Nephron progenitor cell (in vitro differentiated cells): ENCODE data around the gene IBA57.
A peak's percentile ranks its signal among the peaks of the same experiment; 100 is the strongest.
"Not testable (repeated sequence)": the region's sequence is repeated elsewhere in the genome, so short reads cannot be mapped to it uniquely, and the experiment has no call there.

ENCODE experiments used
- DNase-seq: peaks from one replicate; pipeline ENCODE4 v3.0.0; 2021
- H3K27ac Mint-ChIP-seq: 2 replicates; pipeline ENCODE4 v1.8.0; 2021; ENCODE audit warnings: mild to moderate bottlenecking, moderate library complexity, mixed read lengths
- H3K27me3 Mint-ChIP-seq: 2 replicates; pipeline ENCODE4 v1.8.0; 2021; ENCODE audit warnings: mild to moderate bottlenecking, low read depth, mixed read lengths; ENCODE audit not compliant: poor library complexity
- H3K36me3 Mint-ChIP-seq: 2 replicates; pipeline ENCODE4 v1.8.0; 2021; ENCODE audit warnings: low read depth, mixed read lengths
- H3K4me1 Mint-ChIP-seq: 2 replicates; pipeline ENCODE4 v1.8.0; 2021; ENCODE audit warnings: mixed read lengths
- H3K4me3 Mint-ChIP-seq: 2 replicates; pipeline ENCODE4 v1.8.0; 2021; ENCODE audit warnings: mild to moderate bottlenecking, moderate library complexity, mixed read lengths
- H3K9me3 Mint-ChIP-seq: 2 replicates; pipeline ENCODE4 v1.8.0; 2021; ENCODE audit warnings: mild to moderate bottlenecking, moderate library complexity, mixed read lengths
- TF ChIP-seq, protein P1 (sequence below): fragments of 200-600 bp; sonication (generic); IDR thresholded peaks from 2 replicates; pipeline ENCODE4 v1.5.0; 2021; ENCODE audit warnings: antibody characterized with exemption

Gene IBA57

DNA sequence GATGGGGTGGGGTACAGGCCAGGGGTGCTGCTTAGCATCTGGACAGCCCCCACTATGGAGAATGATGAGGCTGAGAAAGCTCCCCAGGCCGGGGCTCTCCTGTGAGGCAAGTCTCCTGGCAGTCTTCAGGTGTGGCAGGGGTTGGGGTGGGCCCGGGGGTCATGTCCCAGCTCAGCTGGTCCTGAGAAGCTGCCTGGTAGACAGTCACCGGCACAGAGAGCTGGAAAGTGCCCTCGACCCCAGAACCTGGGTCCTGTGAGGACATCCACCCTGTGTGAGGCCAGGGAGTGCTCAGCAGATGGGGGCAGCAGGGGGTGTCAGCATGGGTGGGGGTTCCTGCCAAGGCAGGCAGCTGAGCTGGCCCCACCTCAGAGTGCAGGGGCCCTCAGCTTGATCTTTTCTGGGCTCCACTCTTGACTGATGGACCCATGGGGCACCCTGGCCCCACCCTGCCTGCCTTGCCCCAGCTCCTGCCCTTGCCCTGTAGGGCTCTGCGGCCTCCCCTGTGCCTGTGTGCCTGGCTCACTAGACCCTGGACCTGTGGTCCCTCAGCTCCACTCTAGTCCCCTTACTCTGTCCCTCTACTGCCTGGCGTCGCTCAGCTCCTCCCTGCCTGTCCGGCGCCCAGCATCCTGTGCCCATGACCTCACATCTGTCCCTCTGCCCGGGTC, 5.8 kb downstream of the IBA57 start:
- Mint-ChIP-seq H3K4me3 (no peak overlapping the region), H3K4me1 (peaks cover 12% of the 10 kb centered on the region), H3K36me3 (no peaks in the 10 kb centered on the region), H3K27ac (peak overlapping the region; percentile 32), H3K27me3 (no peaks in the 10 kb centered on the region), H3K9me3 (no peaks in the 10 kb centered on the region)
- TF ChIP-seq, protein P1, sequence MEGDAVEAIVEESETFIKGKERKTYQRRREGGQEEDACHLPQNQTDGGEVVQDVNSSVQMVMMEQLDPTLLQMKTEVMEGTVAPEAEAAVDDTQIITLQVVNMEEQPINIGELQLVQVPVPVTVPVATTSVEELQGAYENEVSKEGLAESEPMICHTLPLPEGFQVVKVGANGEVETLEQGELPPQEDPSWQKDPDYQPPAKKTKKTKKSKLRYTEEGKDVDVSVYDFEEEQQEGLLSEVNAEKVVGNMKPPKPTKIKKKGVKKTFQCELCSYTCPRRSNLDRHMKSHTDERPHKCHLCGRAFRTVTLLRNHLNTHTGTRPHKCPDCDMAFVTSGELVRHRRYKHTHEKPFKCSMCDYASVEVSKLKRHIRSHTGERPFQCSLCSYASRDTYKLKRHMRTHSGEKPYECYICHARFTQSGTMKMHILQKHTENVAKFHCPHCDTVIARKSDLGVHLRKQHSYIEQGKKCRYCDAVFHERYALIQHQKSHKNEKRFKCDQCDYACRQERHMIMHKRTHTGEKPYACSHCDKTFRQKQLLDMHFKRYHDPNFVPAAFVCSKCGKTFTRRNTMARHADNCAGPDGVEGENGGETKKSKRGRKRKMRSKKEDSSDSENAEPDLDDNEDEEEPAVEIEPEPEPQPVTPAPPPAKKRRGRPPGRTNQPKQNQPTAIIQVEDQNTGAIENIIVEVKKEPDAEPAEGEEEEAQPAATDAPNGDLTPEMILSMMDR = no peak
- no peak for DNase-seq

DNA sequence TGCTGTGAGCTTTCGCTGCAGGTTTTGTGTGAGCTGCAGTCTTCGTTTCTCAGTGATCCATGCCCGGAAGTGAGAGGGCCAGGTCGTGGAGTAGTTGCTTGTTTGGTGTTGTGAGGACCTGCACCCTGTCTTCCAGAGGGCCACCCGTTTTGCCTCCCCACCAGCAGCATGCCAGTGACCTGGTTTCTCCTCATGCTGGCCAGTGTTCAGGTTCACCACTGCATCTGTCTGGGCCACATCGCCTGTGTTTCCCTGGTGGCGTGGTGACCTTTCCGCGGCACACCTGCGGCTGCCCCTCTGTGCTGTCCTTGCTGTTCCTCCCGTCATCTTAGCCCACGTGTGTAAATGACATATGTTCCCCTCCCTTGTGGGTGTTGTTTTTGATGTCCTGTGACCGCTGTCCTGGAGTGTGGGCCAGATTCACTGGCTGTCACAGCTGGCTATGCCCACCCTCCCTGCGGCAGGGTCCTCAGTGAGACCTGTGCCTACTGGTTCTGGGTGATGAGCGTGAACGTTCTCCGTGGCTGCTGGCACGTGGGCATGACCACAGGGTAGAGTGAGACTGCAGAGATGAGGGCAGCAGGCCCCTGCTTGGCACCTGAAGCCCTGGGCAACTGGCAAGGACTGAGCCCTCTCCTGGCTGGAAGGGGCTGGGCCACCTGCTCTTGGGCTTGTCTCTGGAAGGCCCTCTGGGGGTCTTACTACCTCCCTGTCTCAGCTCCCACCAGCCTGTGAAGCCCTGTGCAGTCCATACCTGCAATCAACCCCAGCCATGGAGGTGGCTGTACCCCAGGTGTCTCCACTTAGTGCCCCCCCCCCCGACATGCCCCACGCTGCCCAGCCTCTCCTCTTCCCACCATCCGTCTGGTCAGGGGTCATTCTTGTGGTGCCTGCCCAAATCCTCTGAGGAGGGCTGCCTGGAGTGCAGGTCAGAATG, 7.3 kb downstream of the IBA57 start:
- no peaks in the 10 kb centered on the region for H3K36me3 Mint-ChIP-seq
- peaks cover 2% of the 10 kb centered on the region for H3K4me1 Mint-ChIP-seq
- H3K4me3 Mint-ChIP-seq = no peak overlapping the region
- H3K9me3 Mint-ChIP-seq = no peaks in the 10 kb centered on the region
- TF ChIP-seq, protein P1 = no peak
- no peak overlapping the region for H3K27ac Mint-ChIP-seq
- no peak for DNase-seq
- no peaks in the 10 kb centered on the region for H3K27me3 Mint-ChIP-seq

DNA sequence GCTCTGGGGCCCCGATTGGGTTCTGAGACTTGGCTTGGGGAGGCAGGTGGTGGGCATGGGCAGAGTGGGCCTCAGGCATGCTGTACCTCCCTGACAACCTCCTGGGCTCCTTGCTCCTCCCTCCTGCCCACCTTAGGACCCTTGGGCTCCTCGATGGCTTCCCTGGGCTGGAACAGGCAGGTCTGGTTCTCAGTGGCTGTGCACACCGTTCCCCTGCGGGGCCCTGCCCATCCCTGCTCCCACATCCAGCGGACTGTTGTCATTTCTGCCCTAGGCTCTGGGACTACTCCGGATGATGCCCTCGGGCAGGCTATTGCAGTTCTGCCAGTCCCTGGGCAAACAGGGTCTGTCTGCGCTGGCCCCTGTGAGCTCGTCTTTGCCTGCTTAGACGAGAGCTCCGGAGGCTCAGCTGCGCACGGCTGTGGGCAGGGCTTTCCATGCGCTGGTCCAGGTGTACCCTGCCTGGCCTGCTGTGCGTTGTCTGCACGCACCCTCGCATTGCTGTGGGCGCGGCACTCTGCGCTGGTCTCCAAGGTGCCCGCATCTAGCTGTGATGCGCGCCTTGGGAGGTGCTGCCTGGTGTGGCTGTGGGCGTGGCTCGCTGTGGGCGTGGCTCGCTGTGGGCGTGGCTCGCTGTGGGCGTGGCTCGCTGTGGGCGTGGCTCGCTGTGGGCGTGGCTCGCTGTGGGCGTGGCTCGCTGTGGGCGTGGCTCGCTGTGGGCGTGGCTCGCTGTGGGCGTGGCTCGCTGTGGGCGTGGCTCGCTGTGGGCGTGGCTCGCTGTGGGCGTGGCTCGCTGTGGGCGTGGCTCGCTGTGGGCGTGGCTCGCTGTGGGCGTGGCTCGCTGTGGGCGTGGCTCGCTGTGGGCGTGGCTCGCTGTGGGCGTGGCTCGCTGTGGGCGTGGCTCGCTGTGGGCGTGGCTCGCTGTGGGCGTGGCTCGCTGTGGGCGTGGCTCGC, 8.2 kb downstream of the IBA57 start:
- not testable (repeated sequence) for H3K4me3 Mint-ChIP-seq, H3K9me3 Mint-ChIP-seq, H3K36me3 Mint-ChIP-seq, H3K4me1 Mint-ChIP-seq, H3K27me3 Mint-ChIP-seq, DNase-seq, H3K27ac Mint-ChIP-seq

DNA sequence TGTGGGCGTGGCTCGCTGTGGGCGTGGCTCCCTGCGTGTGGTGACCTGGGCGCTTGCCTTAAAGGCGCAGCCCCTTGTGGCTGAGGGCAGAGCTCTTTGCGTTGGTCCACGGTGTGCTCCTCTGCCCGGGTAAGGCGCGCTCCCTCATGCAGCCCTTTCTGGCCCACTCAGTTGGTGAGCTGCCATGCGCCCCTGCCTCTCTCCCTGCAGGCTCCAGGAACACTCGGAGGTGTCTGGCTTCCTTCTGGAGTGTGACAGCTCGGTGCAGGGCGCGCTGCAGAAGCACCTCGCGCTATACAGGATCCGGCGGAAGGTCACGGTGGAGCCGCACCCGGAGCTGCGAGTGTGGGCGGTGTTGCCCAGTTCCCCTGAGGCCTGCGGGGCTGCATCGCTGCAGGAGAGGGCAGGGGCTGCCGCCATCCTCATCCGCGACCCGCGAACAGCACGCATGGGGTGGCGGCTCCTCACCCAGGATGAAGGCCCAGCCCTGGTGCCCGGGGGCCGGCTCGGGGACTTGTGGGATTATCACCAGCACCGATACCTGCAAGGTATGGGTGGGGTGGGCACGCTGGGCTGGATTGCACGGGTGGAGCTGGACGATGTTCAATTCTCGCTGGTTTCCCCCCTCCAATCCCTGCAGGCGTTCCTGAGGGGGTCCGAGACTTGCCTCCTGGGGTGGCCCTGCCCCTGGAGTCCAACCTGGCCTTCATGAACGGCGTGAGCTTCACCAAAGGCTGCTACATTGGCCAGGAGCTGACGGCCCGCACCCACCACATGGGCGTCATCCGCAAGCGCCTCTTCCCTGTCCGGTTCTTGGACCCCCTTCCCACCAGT, 9.1 kb downstream of the IBA57 start:
- no peaks in the 10 kb centered on the region for H3K4me1 Mint-ChIP-seq
- H3K36me3 Mint-ChIP-seq = no peaks in the 10 kb centered on the region
- H3K9me3 Mint-ChIP-seq = no peaks in the 10 kb centered on the region
- peaks cover 3% of the 10 kb centered on the region for H3K27me3 Mint-ChIP-seq
- H3K27ac Mint-ChIP-seq = no peak overlapping the region
- no peak overlapping the region for H3K4me3 Mint-ChIP-seq
- DNase-seq = no peak
- TF ChIP-seq, protein P1 = no peak

DNA sequence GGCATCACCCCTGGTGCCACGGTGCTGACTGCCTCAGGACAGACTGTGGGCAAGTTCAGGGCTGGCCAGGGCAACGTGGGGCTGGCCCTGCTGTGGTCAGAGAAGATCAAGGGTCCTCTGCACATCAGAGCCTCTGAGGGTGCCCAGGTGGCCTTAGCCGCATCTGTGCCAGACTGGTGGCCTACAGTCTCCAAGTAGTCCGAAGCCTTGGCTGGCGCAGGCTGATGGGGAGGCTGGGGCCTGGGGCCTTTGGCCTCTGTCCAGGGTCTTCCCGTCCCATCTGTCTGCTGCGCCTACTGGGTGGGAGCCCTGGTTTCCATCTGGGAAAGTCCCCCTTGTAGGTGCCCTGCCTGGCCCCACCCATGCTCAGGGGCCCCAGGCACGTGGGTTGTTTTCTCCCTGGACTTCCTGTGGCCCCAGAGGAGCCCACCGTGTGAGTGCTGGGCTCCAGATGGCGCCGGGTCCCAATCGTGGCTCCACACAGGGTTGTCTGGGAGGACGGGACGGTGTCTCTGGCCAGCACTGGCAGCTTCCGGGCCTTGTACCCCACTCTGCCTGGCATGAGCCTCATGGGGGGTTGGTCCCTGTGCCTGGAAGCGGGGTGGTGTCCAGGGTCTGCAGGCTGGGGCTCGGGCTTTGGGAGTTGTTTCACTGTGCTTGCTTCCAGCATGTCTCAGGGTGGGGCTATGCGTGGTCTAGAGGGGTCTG, 9.9 kb downstream of the IBA57 start:
- TF ChIP-seq, protein P1 = no peak
- H3K36me3 Mint-ChIP-seq = no peaks in the 10 kb centered on the region
- no peaks in the 10 kb centered on the region for H3K4me1 Mint-ChIP-seq
- H3K4me3 Mint-ChIP-seq = no peak overlapping the region
- H3K27me3 Mint-ChIP-seq = peaks cover 3% of the 10 kb centered on the region
- no peak for DNase-seq
- no peaks in the 10 kb centered on the region for H3K9me3 Mint-ChIP-seq
- no peak overlapping the region for H3K27ac Mint-ChIP-seq
